HEK293 (cell line): Measurements from ENCODE around the gene RHBDL2.

ENCODE experiments used
- GLIS1 ChIP-seq: fragments of 450-650 bp; formaldehyde crosslinking; IDR thresholded peaks from 2 replicates; pipeline ENCODE4 v1.5.1; 2016; ENCODE audit warnings: missing biosample characterization, missing genetic modification characterization
- KLF10 ChIP-seq: fragments of 450-650 bp; IDR thresholded peaks from 2 replicates; pipeline ENCODE4 v1.5.1; 2018; ENCODE audit warnings: missing biosample characterization, mild to moderate bottlenecking, missing genetic modification characterization
- SP3 ChIP-seq: fragments of 450-650 bp; formaldehyde crosslinking; IDR thresholded peaks from 2 replicates; pipeline ENCODE4 v1.5.1; 2016; ENCODE audit warnings: missing biosample characterization, missing genetic modification characterization
- ZBTB10 ChIP-seq: fragments of 450-650 bp; formaldehyde crosslinking; IDR thresholded peaks from 2 replicates; pipeline ENCODE4 v1.5.1; 2016; ENCODE audit warnings: missing biosample characterization, missing genetic modification characterization
- ZBTB6 ChIP-seq: fragments of 450-650 bp; formaldehyde crosslinking; IDR thresholded peaks from 2 replicates; pipeline ENCODE4 v1.5.1; 2017; ENCODE audit warnings: missing biosample characterization, missing genetic modification characterization
- ZEB2 ChIP-seq: fragments of 450-650 bp; formaldehyde crosslinking; IDR thresholded peaks from 2 replicates; pipeline ENCODE4 v1.5.1; 2016; ENCODE audit warnings: missing biosample characterization, missing genetic modification characterization
- ZNF112 ChIP-seq: fragments of 450-650 bp; formaldehyde crosslinking; IDR thresholded peaks from 2 replicates; pipeline ENCODE4 v1.5.0; 2017; ENCODE audit warnings: missing biosample characterization, missing genetic modification characterization
- ZNF140 ChIP-seq: fragments of 450-650 bp; formaldehyde crosslinking; IDR thresholded peaks from 2 replicates; pipeline ENCODE4 v1.5.1; 2016; ENCODE audit warnings: missing biosample characterization, missing genetic modification characterization
- ZNF16 ChIP-seq: fragments of 450-650 bp; formaldehyde crosslinking; IDR thresholded peaks from 2 replicates; pipeline ENCODE4 v1.5.1; 2016; ENCODE audit warnings: low read depth, missing biosample characterization, missing genetic modification characterization
- ZNF174 ChIP-seq: fragments of 450-650 bp; formaldehyde crosslinking; IDR thresholded peaks from 2 replicates; pipeline ENCODE4 v1.5.0; 2017; ENCODE audit warnings: missing biosample characterization, mild to moderate bottlenecking, missing genetic modification characterization
- ZNF266 ChIP-seq: fragments of 450-650 bp; formaldehyde crosslinking; IDR thresholded peaks from 2 replicates; pipeline ENCODE4 v1.5.1; 2016; ENCODE audit warnings: missing biosample characterization, missing genetic modification characterization, low read depth
- ZNF501 ChIP-seq: fragments of 450-650 bp; formaldehyde crosslinking; IDR thresholded peaks from 2 replicates; pipeline ENCODE4 v1.5.1; 2016; ENCODE audit warnings: missing biosample characterization, missing genetic modification characterization
- ZNF544 ChIP-seq: fragments of 450-650 bp; formaldehyde crosslinking; IDR thresholded peaks from 2 replicates; pipeline ENCODE4 v1.5.0; 2017; ENCODE audit warnings: missing biosample characterization, missing genetic modification characterization
- ZNF596 ChIP-seq: fragments of 450-650 bp; IDR thresholded peaks from 2 replicates; pipeline ENCODE4 v1.5.0; 2018; ENCODE audit warnings: missing biosample characterization, mild to moderate bottlenecking, missing genetic modification characterization, moderate library complexity
- ZNF664 ChIP-seq: fragments of 450-650 bp; formaldehyde crosslinking; IDR thresholded peaks from 2 replicates; pipeline ENCODE4 v1.5.1; 2016; ENCODE audit warnings: missing biosample characterization, missing genetic modification characterization
- ZNF670 ChIP-seq: fragments of 450-650 bp; formaldehyde crosslinking; IDR thresholded peaks from 2 replicates; pipeline ENCODE4 v1.5.1; 2016; ENCODE audit warnings: missing biosample characterization, missing genetic modification characterization, low read depth
- ZNF677 ChIP-seq: fragments of 450-650 bp; IDR thresholded peaks from 2 replicates; pipeline ENCODE4 v1.5.0; 2018; ENCODE audit warnings: missing biosample characterization, mild to moderate bottlenecking, missing genetic modification characterization, moderate library complexity
- ZNF76 ChIP-seq: fragments of 450-650 bp; formaldehyde crosslinking; IDR thresholded peaks from 2 replicates; pipeline ENCODE4; 2016; ENCODE audit warnings: low read depth, missing biosample characterization, missing genetic modification characterization, borderline replicate concordance
- ZXDB ChIP-seq: fragments of 450-650 bp; formaldehyde crosslinking; IDR thresholded peaks from 2 replicates; pipeline ENCODE4 v1.5.1; 2016; ENCODE audit warnings: missing biosample characterization, missing genetic modification characterization
- TF ChIP-seq, protein P1 (sequence below): fragments of 450-650 bp; IDR thresholded peaks from 2 replicates; pipeline ENCODE4 v1.5.1; 2018; ENCODE audit warnings: missing biosample characterization, missing genetic modification characterization
- TF ChIP-seq, protein P2 (sequence below): fragments of 450-650 bp; formaldehyde crosslinking; IDR thresholded peaks from 2 replicates; pipeline ENCODE4 v1.5.1; 2016; ENCODE audit warnings: missing biosample characterization, missing genetic modification characterization
- TF ChIP-seq, protein P3 (sequence below): fragments of 450-650 bp; formaldehyde crosslinking; IDR thresholded peaks from 2 replicates; pipeline ENCODE4 v1.5.1; 2016; ENCODE audit warnings: missing biosample characterization, missing genetic modification characterization
- TF ChIP-seq, protein P4 (sequence below): fragments of 450-650 bp; formaldehyde crosslinking; IDR thresholded peaks from 2 replicates; pipeline ENCODE4 v1.5.1; 2016; ENCODE audit warnings: missing biosample characterization, missing genetic modification characterization
- TF ChIP-seq, protein P5 (sequence below): fragments of 450-650 bp; formaldehyde crosslinking; IDR thresholded peaks from 2 replicates; pipeline ENCODE4 v1.5.1; 2016; ENCODE audit warnings: missing biosample characterization, missing genetic modification characterization

RHBDL2 gene

DNA sequence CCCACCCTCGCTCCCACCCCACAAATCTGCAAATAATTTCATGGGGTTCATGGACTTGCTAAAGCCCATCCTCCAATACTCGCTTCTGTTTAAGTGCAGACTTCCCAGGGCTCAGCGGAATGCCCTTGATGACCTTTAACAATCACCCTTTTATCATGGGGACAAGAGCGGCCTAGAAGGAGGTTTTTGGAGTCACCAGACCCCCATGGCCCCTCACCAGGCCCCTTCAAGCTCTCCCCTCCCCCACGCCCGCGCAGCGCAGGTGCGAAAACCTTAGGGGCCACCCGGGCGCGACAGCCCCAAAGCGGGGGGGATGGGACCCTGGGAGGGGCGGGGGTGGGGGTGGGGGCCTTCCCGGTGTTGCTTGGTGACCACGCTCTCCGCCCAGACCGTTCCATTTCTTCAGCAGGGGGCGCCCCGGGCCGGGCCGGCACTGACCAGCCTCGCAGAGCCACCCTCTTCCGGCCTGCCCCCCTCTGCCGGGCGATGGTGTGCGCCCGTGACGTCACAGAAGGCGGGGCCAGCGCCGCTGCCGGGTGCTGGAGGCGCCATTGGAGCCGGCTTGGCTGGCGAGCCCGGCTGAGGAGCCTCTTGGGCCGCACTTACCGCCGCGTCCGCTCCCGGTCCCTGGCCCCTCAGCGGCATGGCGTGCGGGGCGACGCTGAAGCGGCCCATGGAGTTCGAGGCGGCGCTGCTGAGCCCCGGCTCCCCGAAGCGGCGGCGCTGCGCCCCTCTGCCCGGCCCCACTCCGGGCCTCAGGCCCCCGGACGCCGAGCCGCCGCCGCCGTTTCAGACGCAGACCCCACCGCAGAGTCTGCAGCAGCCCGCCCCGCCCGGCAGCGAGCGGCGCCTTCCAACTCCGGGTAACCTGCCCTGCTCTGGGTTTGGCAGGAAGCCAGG, 49.4 kb upstream of the RHBDL2 start, which contains the start of gene AKIRIN1 (continued):
- TF ChIP-seq ZEB2 (no peak; the same call in 1 of the 2 replicates), ZNF596 (tag by site-specific recombination) (no peak), ZNF266 (no peak), GLIS1 (tag by site-specific recombination) (peak; percentile 71), ZNF76 (tag by site-specific recombination) (peak; percentile 56; the same call in 1 of the 2 replicates), SP3 (peak; percentile 78), ZNF677 (tag by site-specific recombination) (peak; percentile 42; the same call in 1 of the 2 replicates), ZXDB (peak; percentile 33; the same call in 1 of the 2 replicates), ZNF670 (tag by site-specific recombination) (no peak), KLF10 (tag by site-specific recombination) (peak; percentile 40; the same call in 1 of the 2 replicates), ZBTB10 (tag by site-specific recombination) (peak; percentile 60; the same call in 1 of the 2 replicates), ZNF544 (tag by site-specific recombination) (no peak), ZNF174 (no peak), ZNF664 (tag by site-specific recombination) (no peak), ZNF140 (tag by site-specific recombination) (no peak), ZNF112 (tag by site-specific recombination) (no peak), ZNF16 (tag by site-specific recombination) (no peak), ZNF501 (tag by site-specific recombination) (no peak), ZBTB6 (tag by site-specific recombination) (0 out of 2 replicates have a peak, but pooled peaks have one; percentile 23)
- TF ChIP-seq, protein P1, sequence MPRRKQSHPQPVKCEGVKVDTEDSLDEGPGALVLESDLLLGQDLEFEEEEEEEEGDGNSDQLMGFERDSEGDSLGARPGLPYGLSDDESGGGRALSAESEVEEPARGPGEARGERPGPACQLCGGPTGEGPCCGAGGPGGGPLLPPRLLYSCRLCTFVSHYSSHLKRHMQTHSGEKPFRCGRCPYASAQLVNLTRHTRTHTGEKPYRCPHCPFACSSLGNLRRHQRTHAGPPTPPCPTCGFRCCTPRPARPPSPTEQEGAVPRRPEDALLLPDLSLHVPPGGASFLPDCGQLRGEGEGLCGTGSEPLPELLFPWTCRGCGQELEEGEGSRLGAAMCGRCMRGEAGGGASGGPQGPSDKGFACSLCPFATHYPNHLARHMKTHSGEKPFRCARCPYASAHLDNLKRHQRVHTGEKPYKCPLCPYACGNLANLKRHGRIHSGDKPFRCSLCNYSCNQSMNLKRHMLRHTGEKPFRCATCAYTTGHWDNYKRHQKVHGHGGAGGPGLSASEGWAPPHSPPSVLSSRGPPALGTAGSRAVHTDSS (tag by site-specific recombination): no peak
- TF ChIP-seq, protein P2, sequence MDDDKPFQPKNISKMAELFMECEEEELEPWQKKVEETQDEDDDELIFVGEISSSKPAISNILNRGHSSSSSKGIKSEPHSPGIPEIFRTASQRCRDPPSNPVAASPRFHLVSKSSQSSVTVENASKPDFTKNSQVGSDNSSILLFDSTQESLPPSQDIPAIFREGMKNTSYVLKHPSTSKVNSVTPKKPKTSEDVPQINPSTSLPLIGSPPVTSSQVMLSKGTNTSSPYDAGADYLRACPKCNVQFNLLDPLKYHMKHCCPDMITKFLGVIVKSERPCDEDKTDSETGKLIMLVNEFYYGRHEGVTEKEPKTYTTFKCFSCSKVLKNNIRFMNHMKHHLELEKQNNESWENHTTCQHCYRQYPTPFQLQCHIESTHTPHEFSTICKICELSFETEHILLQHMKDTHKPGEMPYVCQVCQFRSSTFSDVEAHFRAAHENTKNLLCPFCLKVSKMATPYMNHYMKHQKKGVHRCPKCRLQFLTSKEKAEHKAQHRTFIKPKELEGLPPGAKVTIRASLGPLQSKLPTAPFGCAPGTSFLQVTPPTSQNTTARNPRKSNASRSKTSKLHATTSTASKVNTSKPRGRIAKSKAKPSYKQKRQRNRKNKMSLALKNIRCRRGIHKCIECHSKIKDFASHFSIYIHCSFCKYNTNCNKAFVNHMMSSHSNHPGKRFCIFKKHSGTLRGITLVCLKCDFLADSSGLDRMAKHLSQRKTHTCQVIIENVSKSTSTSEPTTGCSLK (tag by site-specific recombination): no peak
- TF ChIP-seq, protein P3, sequence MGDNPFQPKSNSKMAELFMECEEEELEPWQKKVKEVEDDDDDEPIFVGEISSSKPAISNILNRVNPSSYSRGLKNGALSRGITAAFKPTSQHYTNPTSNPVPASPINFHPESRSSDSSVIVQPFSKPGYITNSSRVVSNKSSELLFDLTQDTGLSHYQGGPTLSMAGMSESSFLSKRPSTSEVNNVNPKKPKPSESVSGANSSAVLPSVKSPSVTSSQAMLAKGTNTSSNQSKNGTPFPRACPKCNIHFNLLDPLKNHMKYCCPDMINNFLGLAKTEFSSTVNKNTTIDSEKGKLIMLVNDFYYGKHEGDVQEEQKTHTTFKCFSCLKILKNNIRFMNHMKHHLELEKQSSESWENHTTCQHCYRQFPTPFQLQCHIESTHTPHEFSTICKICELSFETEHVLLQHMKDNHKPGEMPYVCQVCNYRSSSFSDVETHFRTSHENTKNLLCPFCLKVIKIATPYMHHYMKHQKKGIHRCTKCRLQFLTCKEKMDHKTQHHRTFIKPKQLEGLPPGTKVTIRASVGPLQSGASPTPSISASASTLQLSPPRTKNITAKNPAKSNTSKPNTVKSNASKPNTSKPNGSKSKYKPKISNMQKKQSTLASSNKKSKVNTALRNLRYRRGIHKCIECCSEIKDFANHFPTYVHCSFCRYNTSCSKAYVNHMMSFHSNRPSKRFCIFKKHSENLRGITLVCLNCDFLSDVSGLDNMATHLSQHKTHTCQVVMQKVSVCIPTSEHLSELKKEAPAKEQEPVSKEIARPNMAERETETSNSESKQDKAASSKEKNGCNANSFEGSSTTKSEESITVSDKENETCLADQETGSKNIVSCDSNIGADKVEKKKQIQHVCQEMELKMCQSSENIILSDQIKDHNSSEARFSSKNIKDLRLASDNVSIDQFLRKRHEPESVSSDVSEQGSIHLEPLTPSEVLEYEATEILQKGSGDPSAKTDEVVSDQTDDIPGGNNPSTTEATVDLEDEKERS (tag by site-specific recombination): no peak
- TF ChIP-seq, protein P4, sequence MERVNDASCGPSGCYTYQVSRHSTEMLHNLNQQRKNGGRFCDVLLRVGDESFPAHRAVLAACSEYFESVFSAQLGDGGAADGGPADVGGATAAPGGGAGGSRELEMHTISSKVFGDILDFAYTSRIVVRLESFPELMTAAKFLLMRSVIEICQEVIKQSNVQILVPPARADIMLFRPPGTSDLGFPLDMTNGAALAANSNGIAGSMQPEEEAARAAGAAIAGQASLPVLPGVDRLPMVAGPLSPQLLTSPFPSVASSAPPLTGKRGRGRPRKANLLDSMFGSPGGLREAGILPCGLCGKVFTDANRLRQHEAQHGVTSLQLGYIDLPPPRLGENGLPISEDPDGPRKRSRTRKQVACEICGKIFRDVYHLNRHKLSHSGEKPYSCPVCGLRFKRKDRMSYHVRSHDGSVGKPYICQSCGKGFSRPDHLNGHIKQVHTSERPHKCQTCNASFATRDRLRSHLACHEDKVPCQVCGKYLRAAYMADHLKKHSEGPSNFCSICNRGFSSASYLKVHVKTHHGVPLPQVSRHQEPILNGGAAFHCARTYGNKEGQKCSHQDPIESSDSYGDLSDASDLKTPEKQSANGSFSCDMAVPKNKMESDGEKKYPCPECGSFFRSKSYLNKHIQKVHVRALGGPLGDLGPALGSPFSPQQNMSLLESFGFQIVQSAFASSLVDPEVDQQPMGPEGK (tag by site-specific recombination): peak; percentile 85
- TF ChIP-seq, protein P5, sequence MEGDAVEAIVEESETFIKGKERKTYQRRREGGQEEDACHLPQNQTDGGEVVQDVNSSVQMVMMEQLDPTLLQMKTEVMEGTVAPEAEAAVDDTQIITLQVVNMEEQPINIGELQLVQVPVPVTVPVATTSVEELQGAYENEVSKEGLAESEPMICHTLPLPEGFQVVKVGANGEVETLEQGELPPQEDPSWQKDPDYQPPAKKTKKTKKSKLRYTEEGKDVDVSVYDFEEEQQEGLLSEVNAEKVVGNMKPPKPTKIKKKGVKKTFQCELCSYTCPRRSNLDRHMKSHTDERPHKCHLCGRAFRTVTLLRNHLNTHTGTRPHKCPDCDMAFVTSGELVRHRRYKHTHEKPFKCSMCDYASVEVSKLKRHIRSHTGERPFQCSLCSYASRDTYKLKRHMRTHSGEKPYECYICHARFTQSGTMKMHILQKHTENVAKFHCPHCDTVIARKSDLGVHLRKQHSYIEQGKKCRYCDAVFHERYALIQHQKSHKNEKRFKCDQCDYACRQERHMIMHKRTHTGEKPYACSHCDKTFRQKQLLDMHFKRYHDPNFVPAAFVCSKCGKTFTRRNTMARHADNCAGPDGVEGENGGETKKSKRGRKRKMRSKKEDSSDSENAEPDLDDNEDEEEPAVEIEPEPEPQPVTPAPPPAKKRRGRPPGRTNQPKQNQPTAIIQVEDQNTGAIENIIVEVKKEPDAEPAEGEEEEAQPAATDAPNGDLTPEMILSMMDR (tag by site-specific recombination): peak; percentile 40; the same call in 1 of the 2 replicates
